NCI-H748 (cell line): ENCODE measurements around the gene PON3.
"Not testable (repeated sequence)": the region's sequence is repeated elsewhere in the genome, so short reads cannot be mapped to it uniquely, and the experiment has no call there.

Experiments used
- DNase-seq: peaks from one replicate; lab custom pipeline; 2025; ENCODE audit not compliant: unreplicated experiment; lab: John Stamatoyannopoulos, UW

The PON3 gene

GRCh38 chr7:95412075-95412474 is 15.9 kb upstream of the PON3 start:
- DNase-seq, result no peak

DNA sequence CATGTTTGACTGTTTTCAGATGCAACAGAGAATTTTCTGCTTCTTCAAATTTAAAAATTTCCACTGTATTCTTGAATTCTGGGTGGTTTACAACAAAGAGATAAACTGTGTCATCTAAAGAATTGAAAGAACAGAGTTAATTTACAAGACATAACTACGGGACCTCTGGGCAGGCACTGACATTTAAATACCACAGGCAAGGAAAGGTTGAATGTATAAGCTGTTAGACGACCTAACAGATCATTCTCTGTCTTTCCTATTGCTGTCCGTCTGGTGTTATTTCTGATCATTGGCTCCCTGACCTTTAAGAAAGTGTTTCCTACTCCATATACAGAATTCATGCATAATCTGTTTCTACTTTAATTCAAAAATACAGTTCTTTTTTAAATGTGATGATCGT is 15.5 kb upstream of the PON3 start:
- DNase-seq, result no peak

- DNase-seq, result no peak
Observed at GRCh38 chr7:95411036-95411435, 14.9 kb upstream of the PON3 start.

GRCh38 chr7:95407751-95408150 is 11.6 kb upstream of the PON3 start:
- no peak for DNase-seq

- no peak for DNase-seq
Observed at GRCh38 chr7:95405800-95406199, 9.6 kb upstream of the PON3 start.

- no peak for DNase-seq
Observed at GRCh38 chr7:95405208-95405607, 9.0 kb upstream of the PON3 start.

GRCh38 chr7:95404316-95404865 is 8.2 kb upstream of the PON3 start:
- no peak for DNase-seq

DNA sequence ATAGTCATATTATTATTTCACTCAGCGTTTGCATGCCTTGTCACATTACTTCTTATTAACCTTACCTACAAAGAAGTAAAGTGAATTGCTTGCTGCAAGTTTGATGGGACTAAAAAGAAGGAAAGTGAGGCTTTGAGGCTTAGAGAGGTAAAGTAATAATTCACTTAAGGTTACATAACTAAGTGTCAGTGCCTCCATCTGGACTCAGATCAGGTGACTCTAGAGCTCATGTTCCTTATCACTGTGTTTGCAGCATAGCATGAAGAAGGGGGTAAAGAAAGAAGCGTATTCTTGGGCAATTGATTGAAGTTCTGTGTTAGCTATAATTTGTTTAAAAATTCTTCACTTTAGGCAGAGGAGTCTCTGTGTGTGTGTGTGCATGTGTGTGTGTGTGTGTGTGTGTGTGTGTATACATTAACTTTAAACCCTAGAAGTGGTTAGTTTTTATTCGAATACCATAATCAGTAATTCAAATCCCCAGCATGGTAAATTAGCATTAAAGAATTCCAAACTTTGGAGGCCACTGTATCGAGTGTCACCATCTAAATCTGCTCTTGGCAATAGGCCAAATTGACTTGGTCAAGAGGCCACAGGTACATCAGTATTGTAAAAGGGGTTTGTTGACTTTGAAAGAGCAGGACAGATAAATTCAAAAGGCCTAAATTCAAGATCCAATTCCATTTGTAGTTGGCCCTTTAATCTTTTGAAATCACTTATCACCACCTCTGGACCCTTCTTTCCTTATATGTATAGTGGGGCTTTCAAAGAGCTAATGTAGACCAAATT is 2.2 kb upstream of the PON3 start:
- peak; percentile 73 for DNase-seq

DNA sequence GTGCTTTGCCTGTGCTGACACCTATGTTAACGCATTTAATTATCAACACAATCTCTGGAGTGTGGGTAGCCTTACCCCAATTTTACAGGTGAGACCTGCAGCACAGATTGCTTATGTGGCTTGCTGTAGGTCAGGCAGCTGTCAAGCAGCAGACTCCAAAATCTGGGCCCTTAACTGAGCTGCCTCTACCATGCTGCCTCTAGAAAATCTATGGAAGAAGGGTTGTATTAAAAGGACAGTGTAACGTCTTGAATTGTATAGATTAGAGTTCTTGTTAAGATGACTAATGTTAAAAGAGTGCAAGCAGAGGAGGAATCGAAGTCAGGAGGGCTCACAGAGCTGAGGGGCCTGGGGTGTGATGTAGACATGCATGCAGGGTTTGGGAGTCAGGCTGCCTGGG is 1.2 kb upstream of the PON3 start:
- DNase-seq, result no peak

- no peak for DNase-seq
Observed at GRCh38 chr7:95395755-95396135, 430 bp downstream of the PON3 start.

DNA sequence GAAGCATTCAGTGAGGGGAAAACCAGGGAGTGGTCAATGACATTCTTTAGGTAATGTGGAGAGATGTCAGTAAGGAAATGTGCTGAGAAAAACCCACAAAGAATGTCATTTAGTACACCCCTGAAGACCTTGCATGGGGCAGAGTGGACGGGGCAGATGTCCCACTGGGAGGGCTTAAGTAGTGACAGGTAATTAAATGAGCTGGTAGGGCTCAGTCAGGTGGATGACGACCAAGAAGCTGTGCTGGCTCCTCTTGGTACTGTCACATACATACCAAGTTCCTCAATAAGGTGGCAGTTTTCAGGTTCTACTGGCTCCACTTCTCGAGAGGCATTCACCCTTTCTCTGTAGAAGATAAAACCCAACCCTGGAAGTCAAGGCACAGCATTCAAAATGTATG is 1.8 kb downstream of the PON3 start:
- no peak for DNase-seq

DNA sequence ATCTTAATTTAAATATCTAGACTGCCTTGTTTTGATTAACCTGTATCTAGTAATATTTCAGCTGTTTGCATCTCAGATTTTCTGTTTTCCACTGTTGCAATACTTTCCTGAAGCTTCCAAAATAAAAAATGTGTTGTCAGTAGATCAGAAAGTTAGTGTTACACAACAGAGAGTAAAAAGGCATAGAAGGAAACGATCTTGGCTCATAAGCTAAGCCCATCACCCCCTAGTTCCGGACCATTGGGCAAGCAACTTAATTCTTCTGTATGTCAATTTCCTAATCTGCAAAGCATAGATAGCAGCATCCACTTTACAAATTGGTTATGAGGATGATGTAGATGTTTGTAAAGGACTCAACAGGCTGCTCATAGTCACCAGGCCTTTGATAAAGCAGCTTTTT is 4.4 kb downstream of the PON3 start:
- no peak for DNase-seq

- DNase-seq, result no peak
Observed at GRCh38 chr7:95389516-95389915, 6.7 kb downstream of the PON3 start.

DNA sequence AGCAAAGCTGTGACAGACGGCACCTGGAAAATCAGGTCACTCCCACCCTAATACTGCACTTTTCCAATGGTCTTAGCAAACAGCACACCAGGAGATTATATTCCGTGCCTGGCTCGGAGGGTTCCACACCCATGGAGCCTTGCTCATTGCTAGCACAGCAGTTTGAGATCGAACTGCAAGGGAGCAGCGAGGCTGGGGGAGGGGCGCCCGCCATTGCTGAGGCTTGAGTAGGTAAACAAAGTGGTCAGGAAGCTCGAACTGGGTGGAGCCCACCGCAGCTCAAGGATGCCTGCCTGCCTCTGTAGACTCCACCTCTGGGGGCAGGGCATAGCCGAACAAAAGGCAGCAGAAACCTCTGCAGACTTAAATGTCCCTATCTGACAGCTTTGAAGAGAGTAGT is 16.7 kb downstream of the PON3 start:
- not testable (repeated sequence) for DNase-seq

- DNase-seq, result no peak
Observed at GRCh38 chr7:95376632-95377400, 19.4 kb downstream of the PON3 start.

DNA sequence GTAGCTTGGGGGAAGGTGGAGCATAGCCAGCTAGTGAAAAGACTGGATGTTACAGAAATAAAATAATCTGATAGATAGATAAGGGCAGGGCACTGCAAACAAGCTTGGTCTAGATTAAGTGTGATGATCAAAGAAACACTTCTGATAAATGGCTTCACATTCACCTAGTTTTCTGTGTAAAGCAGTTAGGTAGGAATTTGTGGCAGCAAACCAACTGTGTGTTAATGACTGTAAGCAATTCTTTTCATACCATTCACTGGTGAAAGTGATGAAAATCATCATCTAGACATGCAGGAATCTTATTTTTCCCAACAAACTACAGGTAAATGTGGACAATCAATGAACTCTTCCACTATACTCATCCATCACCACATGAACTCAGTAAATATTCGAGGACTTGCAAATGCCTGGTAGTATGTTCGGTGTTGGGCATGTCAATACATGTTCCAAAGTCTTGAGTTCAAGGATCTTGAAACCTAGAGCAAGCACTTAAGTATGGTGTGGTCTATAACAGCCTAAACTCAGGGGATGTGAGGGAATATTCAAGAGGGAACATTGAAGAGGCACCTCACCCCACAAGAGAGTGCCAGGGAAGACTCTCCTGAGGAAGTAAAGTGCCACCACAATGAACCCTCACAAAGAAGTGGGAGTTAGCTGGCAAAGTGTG is 20.5 kb downstream of the PON3 start:
- DNase-seq, result no peak

DNA sequence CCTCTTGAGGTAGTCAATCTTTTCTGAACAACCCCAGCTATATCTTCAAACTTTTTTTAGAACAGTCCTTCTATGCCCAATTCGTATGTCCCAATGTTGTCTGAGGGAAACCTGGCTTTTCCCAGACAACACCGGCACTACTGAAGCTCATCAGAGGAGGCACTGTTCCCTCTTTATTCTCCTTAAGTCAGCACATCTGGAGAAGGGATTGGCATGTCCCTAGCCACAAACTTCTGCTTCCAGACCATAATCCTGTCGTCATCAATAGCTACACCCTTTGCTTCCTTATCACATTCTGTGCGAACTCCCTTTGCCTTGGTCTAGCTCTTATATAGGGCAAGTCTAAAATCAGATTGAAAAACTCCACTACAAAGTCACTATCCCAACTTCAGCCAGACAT is 22.9 kb downstream of the PON3 start:
- no peak for DNase-seq

DNA sequence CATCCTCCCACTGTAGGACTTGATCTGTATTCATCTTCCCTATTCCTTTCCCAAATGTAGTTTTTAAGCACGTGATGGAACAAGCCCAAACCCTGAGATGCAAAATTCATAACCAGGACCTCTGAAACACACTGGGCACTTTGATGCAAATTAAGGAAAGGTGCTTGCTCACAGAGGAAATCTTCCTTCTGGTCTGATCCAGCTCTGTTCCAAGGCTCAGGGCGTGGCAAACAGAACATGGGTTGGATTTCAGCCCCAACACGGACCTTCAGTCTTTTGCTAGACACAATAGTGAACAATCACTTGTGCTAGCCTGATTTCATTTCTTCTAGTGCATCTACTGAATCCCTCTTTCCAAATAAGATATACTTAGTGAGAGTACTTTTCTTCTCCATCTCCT is 27.9 kb downstream of the PON3 start:
- no peak for DNase-seq

GRCh38 chr7:95367606-95368005 is 28.6 kb downstream of the PON3 start:
- DNase-seq, result peak; percentile 65

DNA sequence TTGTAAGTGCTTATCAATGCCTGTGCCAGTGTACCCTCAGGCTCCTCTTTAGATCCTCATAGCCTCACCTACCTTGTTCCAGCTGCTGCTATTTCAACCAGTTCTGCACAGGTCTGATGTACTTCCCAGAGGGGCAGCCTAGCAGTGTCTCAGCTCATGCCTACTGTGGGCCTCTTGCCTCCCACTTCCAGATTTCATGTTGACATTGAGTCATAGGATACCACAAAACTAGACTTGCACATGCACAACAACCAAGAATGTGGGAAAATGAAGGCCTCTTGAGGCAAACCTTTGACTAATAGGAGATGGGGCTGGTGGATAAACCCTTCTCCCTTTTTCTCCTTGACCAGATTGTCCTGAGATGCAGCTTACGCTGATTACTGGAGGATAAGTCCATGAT is 31.0 kb downstream of the PON3 start:
- no peak for DNase-seq

GRCh38 chr7:95357623-95358022 is 38.6 kb downstream of the PON3 start:
- DNase-seq, result peak; percentile 37
